HEK293 (cell line): Measurements from ENCODE around the gene TMEM63A.

Experiments used
- AEBP2 ChIP-seq: fragments of 450-650 bp; formaldehyde crosslinking; IDR thresholded peaks from 2 replicates; pipeline ENCODE4 v1.5.1; 2016; ENCODE audit warnings: missing biosample characterization, missing genetic modification characterization, borderline replicate concordance
- BCL11A ChIP-seq: fragments of 450-650 bp; formaldehyde crosslinking; IDR thresholded peaks from 2 replicates; pipeline ENCODE4 v1.5.1; 2016; ENCODE audit warnings: low read depth, missing biosample characterization, missing genetic modification characterization
- GLIS2 ChIP-seq: fragments of 450-650 bp; formaldehyde crosslinking; IDR thresholded peaks from 2 replicates; pipeline ENCODE4 v1.5.1; 2016; ENCODE audit warnings: missing biosample characterization, missing genetic modification characterization
- HIC1 ChIP-seq: fragments of 450-650 bp; formaldehyde crosslinking; IDR thresholded peaks from 2 replicates; pipeline ENCODE4 v1.5.1; 2016; ENCODE audit warnings: missing biosample characterization, missing genetic modification characterization
- IKZF3 ChIP-seq: fragments of 450-650 bp; IDR thresholded peaks from 2 replicates; pipeline ENCODE4 v1.5.0; 2018; ENCODE audit warnings: missing biosample characterization, mild to moderate bottlenecking, missing genetic modification characterization, moderate library complexity
- PRDM1 ChIP-seq: fragments of 450-650 bp; formaldehyde crosslinking; IDR thresholded peaks from 2 replicates; pipeline ENCODE4; 2016; ENCODE audit warnings: missing biosample characterization, missing genetic modification characterization
- REST ChIP-seq: fragments of 450-650 bp; formaldehyde crosslinking; IDR thresholded peaks from 2 replicates; pipeline ENCODE4 v1.5.1; 2016; ENCODE audit warnings: missing biosample characterization, missing genetic modification characterization
- SCRT1 ChIP-seq: fragments of 450-650 bp; formaldehyde crosslinking; IDR thresholded peaks from 2 replicates; pipeline ENCODE4 v1.5.1; 2016; ENCODE audit warnings: missing biosample characterization, missing genetic modification characterization, borderline replicate concordance
- YY1 ChIP-seq: fragments of 450-650 bp; formaldehyde crosslinking; IDR thresholded peaks from 2 replicates; pipeline ENCODE4 v1.5.1; 2018; ENCODE audit warnings: missing biosample characterization, missing genetic modification characterization
- ZBTB10 ChIP-seq: fragments of 450-650 bp; formaldehyde crosslinking; IDR thresholded peaks from 2 replicates; pipeline ENCODE4 v1.5.1; 2016; ENCODE audit warnings: missing biosample characterization, missing genetic modification characterization
- ZNF133 ChIP-seq: fragments of 450-650 bp; formaldehyde crosslinking; IDR thresholded peaks from 2 replicates; pipeline ENCODE4 v1.5.1; 2016; ENCODE audit warnings: missing biosample characterization, missing genetic modification characterization
- ZNF157 ChIP-seq: fragments of 450-650 bp; formaldehyde crosslinking; IDR thresholded peaks from 2 replicates; pipeline ENCODE4 v1.5.1; 2016; ENCODE audit warnings: missing biosample characterization, missing genetic modification characterization
- ZNF214 ChIP-seq: fragments of 450-650 bp; formaldehyde crosslinking; IDR thresholded peaks from 2 replicates; pipeline ENCODE4 v1.5.1; 2017; ENCODE audit warnings: missing biosample characterization, mild to moderate bottlenecking, missing genetic modification characterization, borderline replicate concordance
- ZNF221 ChIP-seq: fragments of 450-650 bp; formaldehyde crosslinking; IDR thresholded peaks from 2 replicates; pipeline ENCODE4 v1.5.1; 2017; ENCODE audit warnings: missing biosample characterization, missing genetic modification characterization, borderline replicate concordance
- ZNF280D ChIP-seq: fragments of 450-650 bp; formaldehyde crosslinking; IDR thresholded peaks from 2 replicates; pipeline ENCODE4 v1.5.1; 2016; ENCODE audit warnings: missing biosample characterization, missing genetic modification characterization
- ZNF362 ChIP-seq: fragments of 450-650 bp; formaldehyde crosslinking; IDR thresholded peaks from 2 replicates; pipeline ENCODE4 v1.5.1; 2016; ENCODE audit warnings: missing biosample characterization, missing genetic modification characterization
- ZNF530 ChIP-seq: fragments of 450-650 bp; formaldehyde crosslinking; IDR thresholded peaks from 2 replicates; pipeline ENCODE4 v1.5.1; 2016; ENCODE audit warnings: low read depth, missing biosample characterization, missing genetic modification characterization
- ZNF555 ChIP-seq: fragments of 450-650 bp; formaldehyde crosslinking; conservative IDR thresholded peaks from 2 replicates; pipeline ENCODE4 v1.5.1; 2017; ENCODE audit warnings: missing biosample characterization, mild to moderate bottlenecking, missing genetic modification characterization, inconsistent platforms
- ZNF560 ChIP-seq: fragments of 450-650 bp; formaldehyde crosslinking; IDR thresholded peaks from 2 replicates; pipeline ENCODE4 v1.5.1; 2017; ENCODE audit warnings: missing biosample characterization, missing genetic modification characterization, borderline replicate concordance
- ZNF777 ChIP-seq: fragments of 450-650 bp; formaldehyde crosslinking; IDR thresholded peaks from 2 replicates; pipeline ENCODE4 v1.5.1; 2017; ENCODE audit warnings: missing biosample characterization, missing genetic modification characterization, borderline replicate concordance
- ZNF792 ChIP-seq: fragments of 450-650 bp; formaldehyde crosslinking; IDR thresholded peaks from 2 replicates; pipeline ENCODE4 v1.5.1; 2016; ENCODE audit warnings: missing biosample characterization, missing genetic modification characterization
- ZSCAN4 ChIP-seq: fragments of 450-650 bp; formaldehyde crosslinking; IDR thresholded peaks from 2 replicates; pipeline ENCODE4 v1.5.1; 2017; ENCODE audit warnings: missing biosample characterization, missing genetic modification characterization

TMEM63A gene

GRCh38 chr1:225923692-225924555, 41.7 kb upstream of the TMEM63A start, which contains the start of gene PYCR2 (continued):
- TF ChIP-seq ZBTB10 (tag by site-specific recombination) = peak; percentile 91
- TF ChIP-seq ZNF777 = no peak
- TF ChIP-seq ZSCAN4 (tag by site-specific recombination) = no peak
- no peak for TF ChIP-seq AEBP2 (tag by site-specific recombination)
- no peak; the same call in 1 of the 2 replicates for TF ChIP-seq ZNF157 (tag by site-specific recombination)
- peak; percentile 79 for TF ChIP-seq REST (tag by site-specific recombination)
- peak; percentile 43; the same call in 1 of the 2 replicates for TF ChIP-seq IKZF3 (tag by site-specific recombination)
- TF ChIP-seq PRDM1 (tag by site-specific recombination) = no peak
- no peak for TF ChIP-seq ZNF555
- no peak for TF ChIP-seq ZNF530 (tag by site-specific recombination)
- TF ChIP-seq ZNF362 (tag by site-specific recombination) = no peak
- TF ChIP-seq ZNF560 (tag by site-specific recombination) = no peak
- peak; percentile 88 for TF ChIP-seq YY1
- TF ChIP-seq ZNF792 (tag by site-specific recombination) = peak; percentile 39; the same call in 1 of the 2 replicates
- TF ChIP-seq SCRT1 (tag by site-specific recombination) = no peak
- no peak for TF ChIP-seq ZNF214
- TF ChIP-seq GLIS2 (tag by site-specific recombination) = peak; percentile 99
- peak; percentile 68 for TF ChIP-seq HIC1 (tag by site-specific recombination)
- no peak for TF ChIP-seq BCL11A
- TF ChIP-seq ZNF133 (tag by site-specific recombination) = no peak
- no peak for TF ChIP-seq ZNF221 (tag by site-specific recombination)
- no peak for TF ChIP-seq ZNF280D (tag by site-specific recombination)
